ENCODE data around the gene SERTAD4.
"Not testable (repeated sequence)": the region's sequence is repeated elsewhere in the genome, so short reads cannot be mapped to it uniquely, and the experiment has no call there.

The SERTAD4 gene

DNA sequence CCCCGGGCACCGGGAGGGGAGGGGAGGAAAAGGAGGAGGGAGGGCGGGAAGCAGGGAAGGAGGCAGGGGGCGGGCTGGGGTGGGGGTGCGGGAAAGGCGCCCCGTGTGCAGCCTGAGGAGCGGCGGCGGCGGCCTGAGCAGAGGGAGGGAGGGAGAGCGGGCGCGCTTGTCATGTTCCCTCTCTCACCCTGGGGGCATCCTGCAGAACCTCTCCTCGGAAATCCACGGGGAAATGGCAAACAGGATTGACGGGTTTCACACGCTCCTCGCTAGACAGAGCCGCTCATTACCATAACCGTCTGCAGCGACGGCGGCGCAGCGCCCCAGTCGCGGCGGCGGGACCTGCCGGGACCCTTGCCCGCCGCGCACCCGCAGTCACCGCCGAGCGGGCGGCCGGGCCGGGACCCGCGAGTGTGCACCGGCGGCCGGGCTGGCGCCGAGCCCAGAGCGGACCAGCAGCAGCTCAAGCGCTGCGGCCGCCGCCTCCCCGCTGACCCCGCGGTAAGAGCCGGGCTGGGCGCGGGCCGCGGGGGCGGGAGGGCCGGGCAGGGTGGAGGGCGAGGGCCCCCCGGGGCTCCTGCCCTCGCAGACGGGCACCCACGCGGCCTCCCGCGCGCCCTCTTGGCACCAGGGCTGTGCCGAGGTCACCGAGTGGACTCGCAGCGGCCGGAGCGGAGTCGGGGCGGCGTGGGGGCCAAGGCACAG is at the start of gene SERTAD4:
Gene SERTAD4 (plus strand): TSS at position 286 of the 705 bp plus-strand sequence. CDS start 5,165 bp downstream, outside the sequence.
- DNase-seq = peak; percentile 81

DNA sequence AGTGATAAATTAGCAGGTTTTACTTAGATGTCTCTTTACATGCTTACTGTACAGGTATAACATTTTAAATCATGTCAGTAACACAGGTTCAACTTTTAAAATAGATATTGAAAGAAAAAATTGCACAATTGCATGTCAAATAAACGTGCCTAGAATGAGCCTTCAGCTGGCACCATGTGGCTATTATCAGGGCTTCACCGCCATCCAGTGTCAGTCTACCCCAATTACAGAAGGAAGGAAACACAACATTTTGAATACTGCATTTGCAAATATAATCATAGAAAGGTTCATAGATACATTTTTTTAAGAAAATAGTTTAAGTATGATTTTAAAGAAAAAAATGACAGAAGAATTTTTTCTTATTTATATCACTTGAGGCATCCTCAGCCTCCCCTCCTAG is 47.5 kb upstream of the SERTAD4 start:
- no peak for DNase-seq

DNA sequence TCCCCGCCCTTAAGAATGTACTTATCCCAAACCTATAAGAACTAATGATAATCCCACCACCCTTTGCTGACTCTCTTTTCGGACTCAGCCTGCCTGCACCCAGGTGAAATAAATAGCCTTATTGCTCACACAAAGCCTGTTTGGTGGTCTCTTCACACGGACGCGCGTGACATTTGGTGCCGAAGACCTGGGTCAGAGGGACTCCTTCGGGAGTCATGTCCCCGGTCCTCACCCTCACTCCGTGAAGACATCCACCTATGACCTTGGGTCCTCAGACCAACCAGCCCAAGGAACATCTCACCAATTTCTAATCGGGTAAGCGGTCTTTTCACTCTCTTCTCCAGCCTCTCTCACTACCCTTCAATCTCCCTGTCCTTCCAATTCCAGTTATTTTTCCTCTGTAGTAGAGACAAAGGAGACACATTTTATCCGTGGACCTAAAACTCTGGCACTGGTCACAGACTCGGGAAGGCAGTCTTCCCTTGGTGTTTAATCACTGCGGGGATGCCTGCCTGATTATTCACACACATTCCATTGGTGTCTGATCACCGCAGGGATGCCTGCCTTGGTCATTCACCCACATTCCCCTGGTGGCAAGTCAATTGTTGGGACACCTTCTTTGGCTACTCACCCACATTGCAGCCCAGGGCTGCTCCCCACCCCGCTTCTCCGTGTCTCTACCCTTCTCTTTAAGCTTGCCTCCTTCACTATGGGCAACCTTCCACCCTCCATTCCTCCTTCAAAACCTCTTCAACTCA is 44.6 kb upstream of the SERTAD4 start:
- DNase-seq = not testable (repeated sequence)

DNA sequence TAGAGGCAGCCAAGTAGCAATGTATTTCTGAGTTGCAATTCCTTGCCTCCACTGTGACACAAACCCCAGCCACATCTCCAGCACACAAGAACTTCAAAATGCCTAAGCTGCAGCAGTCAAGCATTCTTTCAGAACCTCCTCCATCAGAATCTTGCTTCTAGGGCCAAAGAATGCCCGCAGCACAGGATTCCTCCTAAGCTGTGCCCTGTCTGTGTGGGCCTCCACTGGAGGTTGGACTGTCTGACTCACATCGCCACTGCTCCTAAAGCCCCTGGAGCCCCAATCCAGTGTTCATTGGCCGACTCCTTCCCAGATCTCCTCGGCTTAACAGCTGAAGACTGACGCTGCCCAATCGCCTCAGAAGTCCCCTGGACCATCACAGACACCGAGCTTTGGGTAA is 43.2 kb upstream of the SERTAD4 start:
- no peak for DNase-seq

- DNase-seq = no peak
Measured at GRCh38 chr1:210195635-210196160, 36.9 kb upstream of the SERTAD4 start.

DNA sequence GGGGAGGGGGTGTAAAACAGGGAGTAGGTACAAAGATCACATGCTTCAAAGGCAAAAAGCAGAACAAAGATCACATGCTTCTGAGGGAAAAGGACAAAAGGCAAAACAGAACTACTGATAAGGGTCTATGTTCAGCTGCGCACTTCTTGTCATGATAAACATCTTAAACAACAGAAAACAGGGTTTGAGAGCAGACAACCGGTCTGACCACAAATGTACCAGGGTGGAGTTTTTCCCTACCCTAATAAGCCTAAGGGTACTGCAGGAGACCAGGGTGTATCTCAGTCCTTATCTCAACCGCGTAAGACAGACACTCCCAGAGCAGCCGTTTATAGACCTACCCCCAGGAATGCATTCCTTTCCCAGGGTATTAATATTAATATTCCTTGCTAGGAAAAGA is 36.3 kb upstream of the SERTAD4 start:
- DNase-seq = not testable (repeated sequence)

DNA sequence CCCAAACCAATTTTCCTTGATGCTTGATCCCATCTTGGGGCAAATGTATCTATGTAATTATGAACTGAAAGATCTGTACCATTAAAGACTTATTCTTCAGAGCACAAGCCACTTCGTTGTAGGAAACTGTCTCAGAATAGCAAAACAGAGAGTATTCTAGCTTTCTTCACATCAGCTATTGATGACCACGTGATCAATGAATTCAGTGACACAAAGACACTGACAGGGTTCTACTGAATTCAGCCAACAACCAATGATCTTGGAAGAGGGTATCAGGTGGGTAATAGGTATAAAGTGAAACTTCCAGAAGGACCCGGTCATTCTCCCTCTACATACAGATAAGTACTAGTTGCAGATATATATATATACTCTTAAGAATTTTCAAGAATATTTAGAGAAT is 33.8 kb upstream of the SERTAD4 start:
- DNase-seq = no peak

DNA sequence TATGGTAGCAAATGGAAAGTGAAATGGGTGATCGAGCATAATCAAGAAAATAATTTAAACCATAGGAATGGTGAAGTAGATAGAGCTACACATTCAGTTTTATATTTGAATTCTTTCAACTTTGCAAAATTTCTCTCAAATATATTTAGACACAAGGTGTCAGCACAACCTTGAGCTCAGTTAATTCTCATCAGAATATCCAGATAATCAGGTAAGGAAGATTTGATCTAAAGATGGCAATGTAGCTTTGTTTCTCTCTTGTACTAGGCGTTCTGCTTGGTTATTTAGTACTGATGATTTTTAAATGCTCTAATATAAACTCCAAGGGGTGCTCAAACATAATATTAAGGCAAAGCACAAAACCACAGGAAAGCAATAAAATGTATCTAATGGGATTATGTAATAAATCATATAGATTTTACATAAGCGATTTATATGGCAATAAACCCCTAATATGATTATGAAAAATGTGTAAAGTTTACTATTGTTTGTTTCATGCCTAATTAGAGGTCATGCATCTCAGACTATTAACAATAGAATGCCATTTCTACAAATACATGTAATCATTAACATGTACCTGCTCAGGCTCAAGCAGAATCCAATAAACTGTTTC is 32.4 kb upstream of the SERTAD4 start:
- DNase-seq = no peak

DNA sequence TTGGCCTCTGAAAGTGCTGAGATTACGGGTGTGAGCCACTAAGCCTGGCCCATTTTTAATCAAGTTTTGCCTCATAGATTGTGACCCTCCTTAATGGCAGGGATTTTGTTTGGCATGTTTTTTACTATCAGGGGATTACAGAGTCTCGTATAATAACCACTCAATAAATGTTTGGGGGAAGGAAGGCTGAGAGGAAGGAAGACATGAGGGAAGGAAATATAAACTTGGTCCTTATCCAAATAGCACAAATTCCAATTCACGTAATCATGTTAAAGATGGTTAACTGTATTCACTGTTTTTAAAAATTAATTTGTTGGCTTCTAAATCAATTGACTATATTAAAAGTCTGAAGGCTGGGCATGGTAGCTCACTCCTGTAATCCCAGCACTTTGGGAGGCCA is 30.9 kb upstream of the SERTAD4 start:
- DNase-seq = no peak

DNA sequence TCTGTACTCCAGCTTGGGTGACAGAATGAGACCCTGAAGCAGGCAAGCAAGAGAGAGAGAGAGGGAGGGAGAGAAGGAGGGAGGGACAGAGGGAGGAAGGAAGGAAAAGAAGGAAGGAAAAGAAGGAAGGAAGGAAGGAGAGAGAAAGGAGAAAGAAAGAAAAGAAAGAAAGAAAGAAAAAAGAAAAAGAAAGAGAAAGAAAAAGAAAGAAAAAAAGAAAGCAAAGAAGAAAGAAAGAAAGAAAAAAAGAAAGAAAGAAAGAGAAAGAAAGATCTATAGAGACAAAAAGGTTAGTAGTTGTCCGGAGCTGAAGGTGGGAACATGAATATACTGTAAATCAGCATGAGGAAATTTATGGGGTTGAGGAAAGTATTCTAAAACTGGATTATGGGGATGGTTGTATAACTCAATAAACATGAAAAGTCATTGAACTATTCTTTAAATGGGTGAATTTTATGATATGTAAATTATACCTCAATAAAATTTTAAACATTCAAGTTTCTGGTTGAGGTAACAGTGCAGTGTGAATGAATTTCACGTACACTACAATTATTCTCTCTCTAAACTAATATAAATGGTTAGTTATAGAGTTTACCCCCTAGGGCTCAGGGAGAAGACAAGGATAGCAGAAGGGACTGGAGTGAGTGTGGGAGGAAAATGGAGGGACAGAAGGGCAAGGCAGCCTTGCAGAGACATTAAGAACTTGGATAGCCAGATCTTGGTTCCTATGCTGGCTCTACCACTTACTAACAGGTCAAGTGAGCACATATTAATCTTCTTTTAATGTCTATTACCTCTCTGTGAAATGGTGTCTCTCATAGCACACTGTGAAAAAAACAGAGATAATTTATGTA is 24.8 kb upstream of the SERTAD4 start:
- no peak for DNase-seq

GRCh38 chr1:210213335-210213734 is 19.3 kb upstream of the SERTAD4 start:
- no peak for DNase-seq

- DNase-seq = no peak
Measured at GRCh38 chr1:210214573-210215409, 17.8 kb upstream of the SERTAD4 start.

GRCh38 chr1:210217482-210217881 is 15.1 kb upstream of the SERTAD4 start:
- DNase-seq = no peak

GRCh38 chr1:210218047-210218446 is 14.5 kb upstream of the SERTAD4 start:
- no peak for DNase-seq

DNA sequence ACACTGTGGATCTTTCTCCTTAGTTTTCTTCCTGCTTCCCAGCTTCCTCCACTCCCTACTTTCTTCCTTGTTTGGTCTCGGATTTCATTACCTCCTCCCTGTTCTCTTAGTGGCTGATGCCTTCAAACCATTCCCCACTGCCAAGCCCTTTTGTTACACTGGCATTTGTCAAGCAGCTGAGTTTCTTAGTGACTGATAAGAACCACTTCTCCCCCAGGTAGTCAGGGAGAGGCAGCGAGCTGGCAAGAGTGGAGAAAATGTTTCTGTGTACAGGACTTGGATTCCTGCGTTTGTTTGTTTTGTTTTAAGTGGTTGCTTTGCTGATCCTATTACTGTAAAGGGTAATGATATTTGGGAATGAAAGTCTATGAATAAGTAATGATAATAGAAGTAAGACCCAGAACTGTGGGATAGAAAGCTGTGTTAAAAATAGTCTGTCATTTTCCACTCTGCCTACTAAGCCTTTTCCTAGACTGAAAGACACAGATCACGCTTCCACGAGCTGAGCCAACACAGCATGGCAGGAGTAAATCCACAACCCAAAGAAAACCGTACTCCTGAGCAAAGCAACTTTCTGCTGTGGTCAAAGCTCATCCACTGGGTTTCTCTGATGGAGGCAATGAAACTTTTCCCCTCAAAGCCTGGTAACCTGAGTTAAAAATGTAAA is 10.1 kb upstream of the SERTAD4 start:
- DNase-seq = no peak

DNA sequence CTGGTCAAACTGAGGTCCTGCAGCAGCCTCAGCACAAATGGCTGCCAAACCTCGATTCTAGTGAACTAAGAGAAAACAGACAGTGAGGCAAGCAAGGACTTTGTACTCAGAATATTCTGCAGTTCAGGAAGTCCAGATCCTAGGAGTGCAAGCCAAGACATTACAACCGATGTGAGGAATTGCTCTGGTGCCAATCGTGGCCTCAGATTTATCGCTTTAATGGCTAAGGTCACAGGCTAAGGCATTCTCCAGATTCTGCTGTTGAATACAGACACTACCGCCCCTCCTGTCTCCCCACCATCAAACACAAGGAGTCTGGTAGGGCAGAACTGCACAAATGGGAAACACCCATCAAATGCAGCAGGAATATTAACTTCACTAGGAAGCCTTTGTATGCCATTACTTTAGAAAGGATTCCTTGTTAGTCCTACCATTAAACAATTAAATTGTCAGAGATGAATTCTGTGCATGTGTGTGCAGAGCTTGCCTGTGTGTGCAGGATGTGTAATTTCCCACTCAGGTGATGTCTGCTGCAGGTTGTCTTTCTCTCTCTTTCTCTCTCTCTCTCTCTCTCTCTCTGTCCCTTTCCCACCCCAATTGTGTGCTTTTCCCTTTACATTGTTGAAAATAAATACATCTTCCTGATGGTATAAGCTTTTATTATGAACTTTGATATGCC is 9.2 kb upstream of the SERTAD4 start:
- no peak for DNase-seq

GRCh38 chr1:210228158-210228557 is 4.4 kb upstream of the SERTAD4 start:
- DNase-seq = no peak

GRCh38 chr1:210230149-210230695 is 2.4 kb upstream of the SERTAD4 start:
- no peak for DNase-seq

DNA sequence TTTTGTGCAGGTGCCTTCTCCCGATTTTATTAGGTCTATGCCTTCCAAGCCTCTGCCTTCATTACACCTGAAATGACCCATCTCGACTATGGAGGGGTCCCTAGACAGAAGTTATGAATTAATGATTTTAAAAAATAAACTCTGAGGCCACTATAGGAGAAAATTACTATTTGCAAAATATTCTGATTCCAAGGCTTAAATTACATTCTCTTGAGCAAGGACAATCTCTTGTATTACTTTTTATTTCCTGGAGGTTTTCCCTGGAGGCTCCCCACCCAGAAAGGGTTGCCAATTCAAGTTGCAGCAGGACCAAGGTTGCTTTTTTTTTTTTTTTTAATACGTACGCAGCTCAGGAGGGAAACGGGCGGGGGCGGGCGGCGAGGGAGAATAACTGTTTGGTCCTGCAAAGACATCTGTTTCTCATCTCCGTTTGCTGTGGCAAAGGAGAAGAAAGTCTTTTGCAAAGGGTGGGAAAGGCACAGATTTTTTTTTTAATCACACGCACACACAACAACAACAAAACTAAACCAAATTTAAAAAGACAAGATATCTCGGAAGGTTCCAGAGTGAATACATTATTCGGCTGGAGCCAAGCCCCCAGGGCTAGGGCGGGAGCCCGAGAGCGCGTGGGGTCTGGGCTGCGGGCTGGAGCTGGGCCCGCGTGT is 618 bp upstream of the SERTAD4 start:
- peak; percentile 27 for DNase-seq

DNA sequence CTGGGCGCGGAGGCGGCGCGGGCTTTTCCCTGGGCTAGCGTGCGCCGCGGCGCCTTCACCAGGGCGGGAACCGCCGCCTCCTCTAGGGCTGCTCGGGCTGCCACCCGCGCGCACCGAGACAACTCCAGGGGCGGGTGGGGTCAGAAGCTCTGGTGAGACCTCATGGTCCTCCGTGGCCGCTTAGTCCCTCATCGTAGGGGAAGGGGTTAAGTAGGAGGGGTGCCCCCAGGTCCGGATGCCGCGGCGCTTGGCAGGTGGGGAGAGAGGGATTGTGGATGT is 559 bp downstream of the SERTAD4 start:
- no peak for DNase-seq

Data from NCI-H1436 (cell line).